ENCODE data around the gene DNAJC1. TPM values are rescaled to one million over a fixed set of nuclear protein-coding genes. Genes with fewer than 3 reads are reported as not detected.
A peak's percentile ranks its signal among the peaks of the same experiment; 100 is the strongest.

DNAJC1 gene
- total RNA-seq, 2 donors from 2014 or later = 28.9 to 56.9 TPM

DNA sequence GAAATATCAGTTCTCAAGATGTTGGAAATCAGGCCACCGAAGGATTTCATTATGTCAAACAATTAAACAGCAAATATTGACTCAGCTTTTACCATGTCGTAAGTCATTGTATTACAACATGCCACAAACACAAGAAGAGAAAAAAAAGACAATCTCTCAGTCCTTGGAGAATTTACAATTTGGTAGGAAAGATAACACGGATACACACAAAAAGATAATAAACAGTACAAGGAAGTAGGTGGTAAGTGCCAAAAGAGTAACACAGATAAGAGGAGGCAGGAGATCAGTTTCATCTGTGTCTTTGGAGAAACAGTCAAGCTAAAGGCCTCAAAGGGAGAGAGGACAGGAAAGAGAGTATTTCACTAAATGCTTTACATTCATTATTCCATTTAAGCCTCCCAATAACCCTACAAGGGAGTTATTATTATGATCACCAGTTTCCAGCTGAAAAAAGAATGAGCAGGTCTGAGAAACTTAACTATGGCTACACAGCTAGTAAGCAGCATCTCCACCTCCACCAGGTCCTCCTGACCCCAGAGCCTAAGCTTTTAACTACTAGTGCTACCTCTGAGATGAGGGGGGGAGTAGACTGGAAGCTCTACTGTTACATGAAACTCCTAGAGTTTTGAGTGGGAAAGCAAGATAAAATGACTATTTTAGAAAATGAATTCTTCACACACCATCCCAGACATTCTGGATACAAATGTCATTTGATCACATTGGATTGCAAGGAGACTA, 13.9 kb upstream of the DNAJC1 start:
- TF ChIP-seq, protein P1, sequence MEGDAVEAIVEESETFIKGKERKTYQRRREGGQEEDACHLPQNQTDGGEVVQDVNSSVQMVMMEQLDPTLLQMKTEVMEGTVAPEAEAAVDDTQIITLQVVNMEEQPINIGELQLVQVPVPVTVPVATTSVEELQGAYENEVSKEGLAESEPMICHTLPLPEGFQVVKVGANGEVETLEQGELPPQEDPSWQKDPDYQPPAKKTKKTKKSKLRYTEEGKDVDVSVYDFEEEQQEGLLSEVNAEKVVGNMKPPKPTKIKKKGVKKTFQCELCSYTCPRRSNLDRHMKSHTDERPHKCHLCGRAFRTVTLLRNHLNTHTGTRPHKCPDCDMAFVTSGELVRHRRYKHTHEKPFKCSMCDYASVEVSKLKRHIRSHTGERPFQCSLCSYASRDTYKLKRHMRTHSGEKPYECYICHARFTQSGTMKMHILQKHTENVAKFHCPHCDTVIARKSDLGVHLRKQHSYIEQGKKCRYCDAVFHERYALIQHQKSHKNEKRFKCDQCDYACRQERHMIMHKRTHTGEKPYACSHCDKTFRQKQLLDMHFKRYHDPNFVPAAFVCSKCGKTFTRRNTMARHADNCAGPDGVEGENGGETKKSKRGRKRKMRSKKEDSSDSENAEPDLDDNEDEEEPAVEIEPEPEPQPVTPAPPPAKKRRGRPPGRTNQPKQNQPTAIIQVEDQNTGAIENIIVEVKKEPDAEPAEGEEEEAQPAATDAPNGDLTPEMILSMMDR (IDR thresholded peaks at IDR 0.05) = no peak
- Histone ChIP-seq H3K4me1 (peaks cover 0 to 10% of the 10 kb centered on the region in 2 donors), H3K36me3 (no peaks in the 10 kb centered on the region)

DNA sequence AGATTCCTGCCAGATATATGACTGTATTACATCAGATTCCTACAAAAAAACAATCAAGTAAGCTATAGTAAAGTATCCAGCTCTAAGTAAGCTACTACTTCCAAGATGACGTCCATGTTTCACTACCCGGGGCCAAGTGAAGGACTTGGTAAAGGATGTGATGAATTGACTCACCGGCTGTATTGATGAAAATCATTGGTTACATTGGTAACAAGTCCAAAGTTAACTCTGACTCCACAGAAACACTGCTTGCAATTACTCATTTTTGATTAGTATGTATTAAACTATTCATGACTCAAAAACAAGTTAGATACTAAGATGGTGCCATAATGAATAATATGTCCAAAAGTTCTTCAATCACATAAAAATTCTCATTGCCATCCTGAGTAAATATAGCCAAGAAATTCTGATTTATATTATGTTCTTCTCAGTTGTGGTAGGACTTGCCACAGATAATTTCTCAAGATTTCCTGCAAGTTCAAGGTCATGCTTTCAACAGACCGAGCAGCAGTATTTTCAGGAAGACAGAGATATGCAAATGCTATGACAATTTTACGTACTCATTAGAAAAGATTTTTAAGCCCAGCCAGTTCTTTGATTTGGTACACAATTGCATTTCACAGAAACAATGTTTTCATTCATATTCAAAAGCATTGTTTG, 12.6 kb upstream of the DNAJC1 start:
- Histone ChIP-seq H3K9me3 (no peaks in the 10 kb centered on the region), H3K36me3 (no peaks in the 10 kb centered on the region), H3K27ac (no peak overlapping the region), H3K27me3 (no peaks in the 10 kb centered on the region), H3K4me1 (no peaks in the 10 kb centered on the region), H3K4me3 (no peak overlapping the region)
- no peak for DNase-seq (ENCODE audit: low spot score)
- TF ChIP-seq, protein P1 (IDR thresholded peaks at IDR 0.05) = no peak

More for the DNA sequence above, 13.9 kb upstream of the DNAJC1 start:
- Histone ChIP-seq H3K9me3 (no peaks in the 10 kb centered on the region), H3K27me3 (no peaks in the 10 kb centered on the region), H3K4me3 (no peak overlapping the region), H3K27ac (no peak overlapping the region)
- DNase-seq (ENCODE audit: low spot score) = no peak

DNA sequence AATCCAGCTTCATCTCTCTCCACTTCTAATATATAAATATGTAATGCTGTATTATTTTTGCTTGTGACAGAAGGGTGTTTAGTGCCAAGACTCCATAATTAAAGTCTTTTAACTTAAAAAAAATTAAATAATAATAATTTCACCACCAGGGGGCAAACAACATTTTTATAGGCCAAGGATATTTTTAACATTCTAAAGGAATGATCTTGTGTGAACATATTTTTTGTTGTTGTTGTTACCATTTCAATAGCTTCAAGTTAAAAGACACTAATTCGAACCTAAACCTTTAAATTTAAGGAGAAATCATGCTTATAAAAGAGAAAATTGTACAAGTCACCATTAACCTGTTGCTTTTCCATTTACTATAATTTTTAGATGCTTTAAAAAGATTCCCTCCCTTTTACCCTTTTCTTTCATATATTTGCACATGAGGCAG, 7.5 kb upstream of the DNAJC1 start:
- Histone ChIP-seq H3K36me3 (no peaks in the 10 kb centered on the region), H3K27me3 (no peaks in the 10 kb centered on the region), H3K4me3 (no peak overlapping the region), H3K27ac (no peak overlapping the region), H3K9me3 (no peaks in the 10 kb centered on the region), H3K4me1 (no peaks in the 10 kb centered on the region)
- no peak for DNase-seq (ENCODE audit: low spot score)
- TF ChIP-seq, protein P1 (IDR thresholded peaks at IDR 0.05) = peak; percentile 46 to 76

DNA sequence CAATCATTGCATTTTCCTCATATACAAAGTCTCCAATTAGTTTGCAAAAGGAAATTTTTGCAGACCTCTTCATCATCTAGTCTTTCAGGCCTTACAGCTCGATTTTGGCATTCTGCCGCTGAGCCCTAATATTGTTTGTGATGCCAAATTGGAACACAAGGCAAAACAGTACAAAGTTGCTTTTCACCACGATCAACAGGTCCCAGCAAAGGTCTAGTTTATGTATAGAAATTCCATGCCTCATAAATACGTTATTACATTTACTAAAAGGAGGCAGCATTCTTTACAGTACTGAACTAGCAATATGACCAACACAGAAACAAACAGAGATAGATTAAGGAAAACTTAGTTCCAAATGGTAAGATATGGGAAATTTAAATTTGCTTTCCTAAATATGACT, 7.0 kb upstream of the DNAJC1 start:
- Histone ChIP-seq H3K4me3 (no peak overlapping the region), H3K27me3 (no peaks in the 10 kb centered on the region), H3K9me3 (no peaks in the 10 kb centered on the region), H3K36me3 (no peaks in the 10 kb centered on the region), H3K27ac (no peak overlapping the region), H3K4me1 (no peaks in the 10 kb centered on the region)
- TF ChIP-seq, protein P1 (IDR thresholded peaks at IDR 0.05) = no peak
- no peak for DNase-seq (ENCODE audit: low spot score)

DNA sequence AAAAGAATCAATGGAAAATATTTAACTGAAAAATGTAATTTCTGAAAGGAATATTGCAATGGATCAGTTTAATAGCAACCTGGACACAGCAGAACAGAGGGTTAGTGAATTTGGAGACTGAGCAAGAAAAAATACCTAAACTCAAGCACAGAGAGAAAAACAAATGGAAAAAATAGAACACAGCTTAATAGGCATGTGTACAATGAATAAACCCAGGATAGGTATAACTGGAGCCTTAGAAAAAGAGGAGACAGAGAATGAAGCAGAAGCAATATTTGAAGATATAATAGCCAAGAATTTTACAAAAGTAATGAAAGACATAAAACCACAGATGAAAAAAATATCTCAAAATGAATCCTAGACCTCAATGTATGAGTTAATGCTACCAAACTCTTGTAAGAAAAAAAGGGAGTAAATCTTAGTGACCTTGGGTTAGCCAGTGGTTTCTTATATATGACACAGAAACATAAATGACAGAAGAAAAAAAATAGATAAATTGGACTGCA, 2.9 kb upstream of the DNAJC1 start:
- no peaks in the 10 kb centered on the region for H3K36me3 ChIP-seq
- TF ChIP-seq, protein P1 (IDR thresholded peaks at IDR 0.05) = no peak

More for the DNA sequence above, 2.9 kb upstream of the DNAJC1 start:
- Histone ChIP-seq H3K27me3 (no peaks in the 10 kb centered on the region), H3K9me3 (no peaks in the 10 kb centered on the region), H3K4me1 (peaks cover 0 to 13% of the 10 kb centered on the region in 2 donors), H3K27ac (no peak overlapping the region), H3K4me3 (no peak overlapping the region)
- no peak for DNase-seq (ENCODE audit: low spot score)

All from right atrium auricular region (tissue), 2 donors.